Transverse colon (tissue), 4 donors: ENCODE data around the gene PTPRD. TPM values are rescaled to one million over a fixed set of nuclear protein-coding genes. Genes with fewer than 3 reads are reported as not detected.

Experiments
- DNase-seq: peaks from one replicate; pipeline ENCODE4 v3.0.0-alpha.2; 2019
- H3K27ac ChIP-seq, 4 donors: fragments of 200-600 bp; sonication (generic); 2 replicates each; pipeline ENCODE4 v1.5.1; 2016 to 2018; ENCODE audit warnings: inconsistent platforms in 4 of 4
- H3K27me3 ChIP-seq: fragments of 200-600 bp; sonication (generic); 2 replicates; pipeline ENCODE4 v1.5.1; 2017; ENCODE audit warnings: inconsistent platforms
- H3K36me3 ChIP-seq, 4 donors: fragments of 200-600 bp; sonication (generic); 2 replicates each; pipeline ENCODE4 v1.5.1; 2017 to 2019; ENCODE audit warnings: inconsistent platforms in 4 of 4
- H3K4me1 ChIP-seq, 4 donors: fragments of 200-600 bp; sonication (generic); 2 replicates each; pipeline ENCODE4 v1.5.1; 2017 to 2020; ENCODE audit warnings: inconsistent platforms in 4 of 4
- H3K4me3 ChIP-seq, 4 donors: fragments of 200-600 bp; sonication (generic); 1 replicate in 1 of 4; 2 replicates in 3 of 4; pipeline versions ENCODE4 v1.5.1 to v1.6.1; 2017 to 2019; ENCODE audit warnings: inconsistent platforms in 4 of 4
- H3K9me3 ChIP-seq, 2 donors: fragments of 200-600 bp; sonication (generic); 2 replicates each; pipeline ENCODE4 v1.5.1; 2017 to 2019; ENCODE audit warnings: inconsistent platforms in 2 of 2
- EP300 ChIP-seq: sonication (generic); formaldehyde crosslinking; IDR thresholded peaks from one replicate; pipeline ENCODE4 v1.6.1; 2017; ENCODE audit warnings: antibody characterized with exemption, low read depth
- POLR2A ChIP-seq: fragments of 450-650 bp; IDR thresholded peaks from one replicate; pipeline ENCODE4 v1.6.1; 2016; ENCODE audit warnings: antibody characterized with exemption, mild to moderate bottlenecking, moderate library complexity
- POLR2AphosphoS5 ChIP-seq, 3 donors: sonication (generic); formaldehyde crosslinking; IDR thresholded peaks; one replicate each; pipeline ENCODE4 v1.6.1; 2016; ENCODE audit warnings: antibody characterized with exemption in 3 of 3
- WGBS, 2 donors: methylation state at CpG; one replicate each; pipeline ENCODE4 v1.1.5; 2018; ENCODE audit warnings: low coverage in 1 of 2; 5-methylcytosine and 5-hydroxymethylcytosine counted together
- in situ Hi-C, 4 donors: fragments of 200-750 bp; cut with MboI; loops; one replicate each; pipeline versions ENCODE4 v1.15.0 to v1.15.1; 2017; ENCODE audit warnings: low sequenced_read_pairs in 3 of 4, low pct_ligation_motif_present in 1 of 4, low pct_unique_long_range_greater_than_20kb in 1 of 4
- intact Hi-C: fragments of 100-400 bp; cut with DNase I; formaldehyde crosslinking; loops from one replicate; pipeline ENCODE4 v1.15.1; 2023; ENCODE audit warnings: low total_unique reads
- total RNA-seq, 4 donors: library from RNA; depleted of rRNA; stranded (reverse); fragments of >200 nt; gene quantifications; one replicate each; pipeline ENCODE4 v1.1.0, GENCODE V29; 2016
- TF ChIP-seq, protein P1 (sequence below), 5 experiments: fragments of 200-600 bp in 3 of 5; fragments of 450-650 bp in 2 of 5; sonication (generic) in 3 of 5; IDR thresholded peaks; 1 replicate in 2 of 5; 2 replicates in 3 of 5; pipeline ENCODE4 v1.5.1; 2016 to 2017; ENCODE audit warnings: antibody characterized with exemption in 5 of 5, inconsistent platforms in 3 of 5, mild to moderate bottlenecking in 2 of 5, moderate library complexity in 1 of 5

The PTPRD gene
- total RNA-seq, 4 donors from 2014 or later = 43.0 to 115 (median 79.1) TPM

DNA sequence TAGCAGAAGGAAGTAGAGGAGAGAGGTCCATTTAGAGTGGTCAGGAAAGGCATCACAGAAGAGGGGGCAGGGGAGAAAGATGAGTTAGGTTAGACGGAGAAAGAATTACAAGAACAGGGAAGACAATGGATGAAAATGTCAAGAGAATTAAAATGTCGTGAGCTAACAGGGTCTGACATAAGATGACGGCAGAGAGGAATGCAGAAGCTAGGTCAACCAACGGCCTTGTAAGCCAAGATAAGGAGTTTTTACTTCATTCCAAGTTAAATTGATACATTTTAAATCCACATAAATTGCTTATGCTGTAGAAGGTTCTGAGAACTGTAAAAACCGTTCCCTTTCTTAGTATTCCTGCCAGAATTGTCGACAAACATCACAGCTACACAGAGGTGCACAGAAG, 1916.3 kb downstream of the PTPRD start:
- Histone ChIP-seq H3K27ac (no peak overlapping the region), H3K36me3 (no peaks in the 10 kb centered on the region), H3K4me1 (no peaks in the 10 kb centered on the region), H3K4me3 (no peak overlapping the region), H3K27me3 (no peaks in the 10 kb centered on the region), H3K9me3 (no peaks in the 10 kb centered on the region)
- intact Hi-C loops (no loop called here), in situ Hi-C loops (no loop called here)
- TF ChIP-seq POLR2A = no peak
- no peak for TF ChIP-seq POLR2AphosphoS5 (IDR thresholded peaks at IDR 0.05)
- no peak for TF ChIP-seq EP300
- no peak for DNase-seq
- 81 to 88% methylated on average over 6 of the region's 6 CpGs for WGBS, 2 donors

DNA sequence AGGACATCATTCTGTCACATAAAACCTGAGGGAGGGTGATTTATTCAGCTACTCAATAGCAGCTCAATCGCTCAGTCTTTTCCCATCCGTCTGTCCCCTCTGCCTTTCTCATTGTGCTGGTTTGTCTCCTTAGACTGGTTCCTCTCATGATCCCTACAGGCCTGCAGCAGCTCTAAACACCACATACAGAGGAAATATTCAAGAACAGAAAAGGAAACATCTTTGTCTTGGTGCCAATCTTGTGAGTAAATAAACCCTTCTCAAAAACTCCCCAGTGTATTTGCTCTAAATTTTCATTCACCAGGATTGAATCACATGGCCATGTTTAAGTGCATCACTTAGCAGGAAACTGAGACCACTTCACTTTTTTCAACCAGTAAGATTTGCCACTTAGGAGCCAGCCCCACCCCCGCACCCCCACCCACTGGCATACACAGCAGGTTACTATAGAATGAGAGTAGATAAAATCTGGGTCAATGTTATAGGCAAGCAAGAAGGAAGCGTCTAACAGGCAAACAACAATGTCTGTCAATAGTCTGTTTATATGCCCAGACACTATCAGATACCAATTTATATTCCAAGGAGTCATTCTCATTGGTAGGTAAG, 1917.7 kb downstream of the PTPRD start:
- no peak for TF ChIP-seq POLR2AphosphoS5 (IDR thresholded peaks at IDR 0.05)
- intact Hi-C loops (no loop called here), in situ Hi-C loops (no loop called here)
- Histone ChIP-seq H3K27ac (no peak overlapping the region), H3K4me1 (no peaks in the 10 kb centered on the region), H3K27me3 (no peaks in the 10 kb centered on the region), H3K9me3 (no peaks in the 10 kb centered on the region), H3K36me3 (no peaks in the 10 kb centered on the region), H3K4me3 (no peak overlapping the region)
- 83 to 90% methylated on average over 4 of the region's 4 CpGs for WGBS, 2 donors
- no peak for DNase-seq

DNA sequence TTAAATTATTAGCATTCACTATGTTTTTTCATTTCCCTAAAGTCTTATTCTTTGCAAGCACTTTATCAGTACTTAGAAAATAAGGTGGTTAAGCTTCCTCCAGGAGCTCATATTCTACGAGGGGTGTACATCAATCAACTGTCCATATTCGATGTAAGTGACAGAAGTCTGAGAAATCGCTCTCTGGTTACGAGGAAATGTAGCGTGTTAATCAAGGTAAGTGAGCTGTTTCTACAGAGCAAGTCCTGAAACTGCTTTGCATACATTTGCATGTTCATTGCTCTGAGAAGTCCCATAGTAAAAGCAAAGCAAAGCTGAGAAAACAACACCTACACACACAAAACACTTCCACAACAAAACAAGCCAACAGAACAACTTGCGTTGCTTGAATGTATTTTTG, 1919.3 kb downstream of the PTPRD start:
- in situ Hi-C loops = no loop called here
- H3K27me3 ChIP-seq = no peaks in the 10 kb centered on the region
- no peak for DNase-seq
- no peaks in the 10 kb centered on the region for H3K4me1 ChIP-seq
- intact Hi-C loops = no loop called here
- no peaks in the 10 kb centered on the region for H3K36me3 ChIP-seq
- 87 to 96% methylated on average over 3 to 6 of the region's 6 CpGs for WGBS, 2 donors
- TF ChIP-seq, protein P1, sequence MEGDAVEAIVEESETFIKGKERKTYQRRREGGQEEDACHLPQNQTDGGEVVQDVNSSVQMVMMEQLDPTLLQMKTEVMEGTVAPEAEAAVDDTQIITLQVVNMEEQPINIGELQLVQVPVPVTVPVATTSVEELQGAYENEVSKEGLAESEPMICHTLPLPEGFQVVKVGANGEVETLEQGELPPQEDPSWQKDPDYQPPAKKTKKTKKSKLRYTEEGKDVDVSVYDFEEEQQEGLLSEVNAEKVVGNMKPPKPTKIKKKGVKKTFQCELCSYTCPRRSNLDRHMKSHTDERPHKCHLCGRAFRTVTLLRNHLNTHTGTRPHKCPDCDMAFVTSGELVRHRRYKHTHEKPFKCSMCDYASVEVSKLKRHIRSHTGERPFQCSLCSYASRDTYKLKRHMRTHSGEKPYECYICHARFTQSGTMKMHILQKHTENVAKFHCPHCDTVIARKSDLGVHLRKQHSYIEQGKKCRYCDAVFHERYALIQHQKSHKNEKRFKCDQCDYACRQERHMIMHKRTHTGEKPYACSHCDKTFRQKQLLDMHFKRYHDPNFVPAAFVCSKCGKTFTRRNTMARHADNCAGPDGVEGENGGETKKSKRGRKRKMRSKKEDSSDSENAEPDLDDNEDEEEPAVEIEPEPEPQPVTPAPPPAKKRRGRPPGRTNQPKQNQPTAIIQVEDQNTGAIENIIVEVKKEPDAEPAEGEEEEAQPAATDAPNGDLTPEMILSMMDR (IDR thresholded peaks at IDR 0.05) = no peak
- TF ChIP-seq EP300 (no peak), POLR2A (no peak), POLR2AphosphoS5 (IDR thresholded peaks at IDR 0.05) (no peak)
- H3K4me3 ChIP-seq = no peak overlapping the region
- H3K9me3 ChIP-seq = no peaks in the 10 kb centered on the region
- H3K27ac ChIP-seq = no peak overlapping the region

DNA sequence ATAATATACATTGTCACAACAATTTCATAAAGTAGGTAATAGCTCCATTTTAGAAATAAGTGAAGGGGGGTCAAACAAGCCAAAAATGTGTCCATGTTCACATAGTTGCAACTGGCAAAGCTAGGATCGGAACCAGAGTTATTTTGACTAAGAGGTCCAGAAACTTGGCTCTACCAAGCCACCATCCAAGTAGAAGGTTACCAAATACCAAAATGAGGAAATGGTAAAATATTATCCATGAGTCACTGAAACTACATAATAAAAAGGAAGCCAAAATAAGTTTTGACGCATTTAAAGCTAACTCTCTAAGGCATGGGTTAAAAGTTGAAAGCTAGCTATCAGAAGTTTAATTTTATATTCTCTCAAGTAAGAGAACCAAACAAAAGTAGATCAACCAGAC, 1926.3 kb downstream of the PTPRD start:
- WGBS, 2 donors = 83 to 96% methylated on average over 2 of the region's 2 CpGs
- TF ChIP-seq POLR2A (no peak), EP300 (no peak), POLR2AphosphoS5 (IDR thresholded peaks at IDR 0.05) (no peak)
- TF ChIP-seq, protein P1 (IDR thresholded peaks at IDR 0.05) = no peak
- no peaks in the 10 kb centered on the region for H3K27me3 ChIP-seq
- H3K9me3 ChIP-seq = no peaks in the 10 kb centered on the region
- H3K27ac ChIP-seq = no peak overlapping the region
- H3K4me1 ChIP-seq = no peaks in the 10 kb centered on the region
- no peak overlapping the region for H3K4me3 ChIP-seq
- no peaks in the 10 kb centered on the region for H3K36me3 ChIP-seq
- no peak for DNase-seq
- in situ Hi-C loops = no loop called here
- intact Hi-C loops = no loop called here

DNA sequence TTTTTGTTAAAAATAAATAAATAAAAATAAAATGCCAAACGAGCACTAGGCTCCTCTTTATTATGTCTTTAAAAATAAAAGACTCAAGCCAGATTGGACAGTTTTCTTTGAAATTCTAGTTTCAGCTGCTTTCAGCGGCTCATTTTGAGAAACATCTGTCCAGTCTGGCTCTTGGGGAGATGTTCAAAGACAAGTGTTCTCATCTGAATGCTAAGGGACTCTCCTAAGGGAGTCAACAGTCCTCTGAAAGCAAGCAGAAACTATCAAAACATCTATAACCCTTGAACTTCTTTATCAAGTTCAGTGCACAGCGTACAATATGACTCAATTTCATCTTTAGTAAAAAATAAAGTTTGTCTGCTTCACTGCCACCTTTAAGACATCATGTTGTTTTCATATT, 1927.0 kb downstream of the PTPRD start:
- intact Hi-C loops = no loop called here
- TF ChIP-seq, protein P1 (IDR thresholded peaks at IDR 0.05) = no peak
- TF ChIP-seq POLR2AphosphoS5 (IDR thresholded peaks at IDR 0.05) = no peak
- TF ChIP-seq EP300 = no peak
- TF ChIP-seq POLR2A = no peak
- no peak for DNase-seq
- H3K9me3 ChIP-seq = no peaks in the 10 kb centered on the region
- in situ Hi-C loops = no loop called here
- H3K27me3 ChIP-seq = no peaks in the 10 kb centered on the region
- WGBS, 2 donors = 71 to 82% methylated on average over 3 of the region's 3 CpGs
- H3K4me1 ChIP-seq = no peaks in the 10 kb centered on the region
- no peak overlapping the region for H3K4me3 ChIP-seq
- no peaks in the 10 kb centered on the region for H3K36me3 ChIP-seq
- no peak overlapping the region for H3K27ac ChIP-seq
